GM21381 (cell line): ENCODE measurements around the gene EZR.

Experiments
- ATAC-seq: cut with Tn5 transposase; IDR thresholded peaks from one replicate; pipeline ENCODE4 v1.9.1; 2021; ENCODE audit warnings: mild to moderate bottlenecking, moderate library complexity; ENCODE audit not compliant: unreplicated experiment

EZR gene

DNA sequence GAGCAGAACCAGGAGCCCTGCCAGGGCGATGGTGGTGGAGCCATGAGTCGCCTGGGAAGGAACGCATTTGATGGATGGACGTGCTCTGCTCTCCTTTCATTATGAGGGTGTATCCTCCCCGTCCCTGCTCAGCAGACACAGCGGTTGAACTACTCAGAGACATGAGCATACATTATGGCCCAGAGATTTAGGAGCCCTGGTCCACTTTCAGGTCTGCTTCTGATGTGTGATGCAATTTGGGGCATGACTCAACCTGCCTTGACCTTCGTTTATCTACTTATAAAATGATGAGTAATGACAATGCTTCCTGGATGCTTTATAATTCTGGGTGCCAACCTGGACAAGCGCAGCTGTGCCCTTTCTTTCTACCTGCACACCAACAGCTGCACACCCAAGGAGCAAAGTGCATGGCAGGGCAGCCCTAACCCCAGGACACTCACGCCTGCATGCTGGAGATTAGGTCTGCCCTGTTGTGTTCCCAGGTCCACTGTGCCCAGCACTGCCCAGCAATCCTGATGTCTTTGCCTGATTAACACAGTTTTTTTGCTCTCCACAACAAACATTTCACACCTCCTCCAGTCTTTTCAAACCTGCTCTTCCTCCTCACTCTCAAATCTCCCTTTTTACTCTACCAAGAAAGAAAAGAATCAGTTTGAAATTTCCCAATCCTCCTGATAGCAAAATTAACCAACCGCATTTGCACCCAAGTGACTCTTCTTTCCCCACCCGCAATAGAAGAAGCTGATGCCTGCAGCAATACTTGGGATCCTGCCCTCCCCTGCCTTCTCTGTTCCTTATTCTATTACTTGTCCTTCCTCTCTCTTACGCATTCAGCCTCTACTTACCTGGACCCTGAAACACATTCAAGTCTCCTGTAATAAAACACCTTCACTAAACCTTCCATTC is 81.2 kb downstream of the EZR start:
- no peak for ATAC-seq

DNA sequence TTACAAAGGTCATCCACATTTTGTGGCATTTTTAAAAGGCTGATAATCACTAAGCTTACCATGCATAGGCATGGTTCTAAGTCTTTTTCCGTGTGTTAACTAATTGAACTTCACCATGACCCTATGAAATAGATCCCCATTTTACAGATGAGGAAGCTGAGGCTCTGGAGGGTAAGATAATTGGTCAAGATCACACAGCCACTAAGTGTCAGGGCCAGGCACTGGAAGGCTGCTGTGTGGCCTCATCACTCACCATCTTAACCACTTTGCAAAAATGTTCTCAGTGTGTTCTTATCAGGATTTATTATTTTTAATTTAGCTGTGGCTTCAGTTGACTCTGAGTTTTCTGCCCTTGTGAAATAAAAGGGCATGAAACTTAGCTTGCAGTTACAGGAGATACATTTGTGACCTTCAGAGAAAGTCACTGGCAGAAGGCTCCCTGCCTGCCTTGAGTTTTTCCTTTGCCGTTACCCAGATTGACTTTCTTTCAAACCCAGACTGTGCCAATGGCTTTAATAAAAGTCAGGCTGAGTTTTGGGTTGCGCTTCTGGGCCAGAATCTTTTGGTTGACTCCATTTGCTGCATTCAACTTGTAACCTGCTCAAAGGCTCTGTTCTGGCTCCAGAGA is 82.0 kb downstream of the EZR start:
- ATAC-seq: no peak

DNA sequence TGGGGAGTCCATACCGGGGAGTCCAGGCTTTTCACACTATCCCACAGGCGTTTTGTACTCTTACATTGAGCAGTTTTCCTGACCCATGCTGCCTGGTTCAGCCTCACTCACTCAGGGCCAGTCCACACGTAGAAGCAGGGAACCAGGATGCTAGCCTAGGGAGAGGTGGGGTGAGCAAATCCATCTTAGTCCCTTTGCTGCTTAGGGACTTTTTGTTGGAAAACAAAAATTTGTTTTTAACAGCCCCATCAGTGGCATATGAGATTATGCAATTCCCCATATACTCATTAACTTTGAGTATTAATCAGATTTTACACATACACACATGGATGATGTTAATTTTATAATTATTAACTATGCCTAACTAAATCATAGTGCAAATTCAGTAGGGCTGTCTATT is 84.2 kb downstream of the EZR start:
- no peak for ATAC-seq

DNA sequence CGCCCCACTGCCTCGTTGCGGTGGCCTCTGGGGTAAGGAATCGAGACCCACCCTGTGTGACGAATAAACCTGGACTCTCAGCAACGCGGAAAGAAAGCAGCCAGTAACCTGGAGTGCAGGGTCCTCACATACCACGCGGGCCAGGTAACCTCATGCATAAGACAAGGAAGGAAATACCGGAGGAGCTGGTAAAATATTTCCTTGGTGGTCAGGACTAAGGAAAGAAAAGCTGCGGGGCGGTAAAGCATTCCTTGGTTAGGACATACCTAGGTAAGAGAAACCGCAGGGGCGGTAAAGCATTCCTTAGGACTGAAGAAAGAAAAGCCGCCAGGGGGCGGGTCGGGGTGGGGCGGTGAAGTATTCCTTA is 88.6 kb downstream of the EZR start:
- no peak for ATAC-seq

DNA sequence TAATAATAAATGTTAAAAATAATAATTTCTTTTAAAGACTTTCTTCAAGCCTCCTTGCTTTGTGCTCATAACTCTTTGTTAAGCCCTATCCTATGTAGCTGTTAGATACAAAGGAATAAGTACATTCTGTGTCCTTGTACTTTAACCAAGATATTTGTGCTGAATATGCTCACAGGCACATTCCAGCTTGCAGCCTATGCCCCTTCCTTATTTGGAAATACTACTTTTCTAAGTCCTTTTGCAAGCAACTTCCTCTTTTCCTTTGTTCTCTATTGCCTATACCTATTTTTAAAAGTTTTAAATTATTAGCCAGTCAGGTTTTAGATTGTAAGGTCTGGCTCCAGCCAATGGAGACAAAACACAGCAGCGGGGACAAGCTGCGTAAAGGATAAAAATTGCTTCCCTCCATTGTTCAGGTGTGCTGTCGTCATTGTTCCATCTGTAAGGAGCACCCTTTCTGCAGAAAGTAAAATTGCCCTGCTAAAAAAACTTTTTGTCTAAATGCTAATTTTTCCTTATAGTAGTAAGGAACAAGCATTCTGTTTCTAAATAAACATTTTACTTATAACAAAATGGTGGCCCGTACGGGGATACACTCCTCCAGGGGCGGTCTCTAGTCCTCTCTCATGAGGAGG is 89.1 kb downstream of the EZR start:
- no peak for ATAC-seq

DNA sequence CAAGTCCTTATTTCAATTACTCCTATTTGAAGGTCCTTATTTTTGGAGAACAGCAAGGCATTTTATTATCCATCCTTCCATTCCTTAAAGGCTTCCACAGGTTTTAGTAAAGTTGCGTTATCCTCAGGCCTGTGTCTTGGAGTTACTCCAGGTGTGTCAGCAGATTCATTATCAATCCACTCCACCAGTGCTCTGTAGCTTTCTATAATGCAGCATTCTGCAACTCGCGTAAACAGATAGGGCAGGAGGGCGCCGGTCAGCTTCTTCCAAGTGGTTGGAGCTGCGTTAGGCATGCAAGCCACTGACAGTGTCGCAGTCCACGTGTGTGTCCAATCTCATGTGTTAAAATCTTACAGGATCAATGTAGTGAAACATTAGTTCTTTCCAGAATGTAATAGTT is 93.5 kb downstream of the EZR start:
- ATAC-seq: no peak

DNA sequence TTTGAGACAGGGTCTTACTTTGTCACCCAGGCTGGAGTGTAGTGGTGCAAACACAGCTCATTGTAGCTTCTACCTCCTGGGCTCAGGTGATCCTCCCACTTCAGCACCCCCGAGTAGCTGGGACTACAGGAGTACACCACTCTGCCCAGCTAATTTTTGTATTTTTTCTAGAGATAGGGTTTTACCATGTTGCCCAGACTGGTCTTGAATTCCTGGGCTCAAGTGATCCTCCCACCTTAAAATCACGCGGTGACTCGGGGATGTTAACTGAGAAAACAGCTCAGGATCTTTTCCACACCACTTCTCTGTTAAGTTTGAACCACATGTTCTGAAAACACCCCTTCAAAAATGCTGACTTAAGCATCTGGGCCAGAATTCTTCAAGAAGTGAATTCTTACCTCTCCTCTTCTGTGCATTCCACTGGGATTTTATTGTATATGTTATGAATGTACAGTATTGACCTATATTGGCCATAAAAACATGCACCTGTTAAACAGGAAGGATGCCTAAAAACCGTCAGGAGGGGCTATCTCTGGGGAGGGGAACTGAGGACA is 96.9 kb downstream of the EZR start:
- ATAC-seq: no peak

DNA sequence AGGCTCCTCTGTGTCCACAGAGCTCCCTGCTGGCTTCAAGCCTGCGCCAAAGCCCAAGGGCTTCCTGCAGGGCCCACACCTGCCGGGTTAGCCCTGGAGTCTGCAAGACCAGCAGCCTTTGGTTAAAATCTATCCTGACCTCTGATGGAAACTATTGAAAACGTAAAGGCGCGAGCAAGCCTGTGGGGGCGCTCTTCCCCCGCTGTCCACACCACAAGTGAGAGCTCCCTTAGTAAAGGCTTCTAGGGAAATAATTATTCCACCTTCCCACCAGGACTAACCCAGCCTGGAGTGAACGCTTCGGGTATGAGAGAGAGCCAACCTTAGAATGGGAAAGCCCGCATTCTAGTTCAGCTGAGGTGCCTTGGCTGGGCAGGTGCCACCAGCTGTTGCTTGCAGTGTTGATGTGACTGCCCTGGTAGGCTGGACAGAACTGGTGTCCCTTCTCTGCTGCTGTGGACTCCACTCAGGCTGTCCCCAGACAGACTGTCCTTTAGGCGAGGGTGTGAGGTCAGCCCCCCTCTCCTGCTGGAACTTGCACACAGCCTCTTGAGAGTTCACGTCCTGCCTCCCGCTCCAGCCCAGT is 100.6 kb downstream of the EZR start:
- ATAC-seq: no peak

DNA sequence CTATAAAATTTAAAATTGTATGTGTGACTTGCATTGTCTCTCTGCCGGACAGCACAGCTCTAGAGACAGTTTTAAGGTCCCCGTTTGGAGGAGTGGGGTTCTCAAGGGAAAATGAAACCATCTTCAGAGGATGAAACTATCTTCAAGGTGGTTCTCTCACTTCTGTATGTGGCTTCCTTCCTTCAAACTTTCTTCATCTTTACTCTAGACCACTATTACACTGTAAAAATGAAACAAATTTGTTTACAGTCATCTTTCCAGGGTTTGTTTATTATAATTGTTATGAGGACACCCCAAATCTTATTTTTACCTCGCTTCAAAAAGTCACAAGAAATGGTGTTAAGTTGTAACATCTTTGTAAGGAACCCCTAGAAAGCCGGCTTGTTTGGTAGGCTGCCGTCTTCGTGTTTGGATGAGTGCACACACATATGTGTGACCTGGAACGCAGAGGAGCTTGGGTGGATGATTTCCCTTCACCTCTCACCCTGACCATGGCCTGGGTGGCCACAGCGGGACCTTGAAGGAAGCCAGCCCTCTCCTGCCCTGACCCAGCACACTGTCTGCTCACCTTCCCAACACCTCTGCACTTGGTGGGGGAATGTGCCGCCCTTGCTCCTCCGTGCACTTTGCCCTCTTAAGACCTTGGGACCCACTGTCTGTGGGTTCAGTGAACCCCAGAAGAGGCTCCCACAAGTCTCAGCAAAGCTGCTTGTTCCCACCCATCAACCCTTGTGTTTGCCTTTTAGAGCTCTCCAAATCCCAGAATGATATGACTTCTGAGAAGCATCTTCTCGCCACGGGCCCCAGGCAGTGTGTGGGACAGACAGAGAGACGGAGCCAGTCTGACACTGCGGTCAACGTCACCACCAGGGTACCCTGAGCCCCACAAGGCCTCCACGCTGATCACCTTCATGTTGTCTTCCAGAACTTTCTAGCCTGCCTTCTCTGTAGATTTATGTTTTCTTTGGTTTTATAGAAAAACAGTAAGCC is 101.5 kb downstream of the EZR start:
- ATAC-seq: peak; percentile 68
